Measurements from ENCODE around the gene PEX26. TPM values are rescaled to one million over a fixed set of nuclear protein-coding genes. Genes with fewer than 3 reads are reported as not detected.
"Not testable (repeated sequence)": the region's sequence is repeated elsewhere in the genome, so short reads cannot be mapped to it uniquely, and the experiment has no call there.

The PEX26 gene
- total RNA-seq, 2 donors from 2014 or later: 41.8 to 48.1 TPM

- peaks cover 33% of the 10 kb centered on the region for H3K27me3 Mint-ChIP-seq (ENCODE audit: low read depth)
- ATAC-seq (replicated peaks in 1 of 2): no peak
- no peak overlapping the region for H3K27ac Mint-ChIP-seq
- H3K36me3 Mint-ChIP-seq (ENCODE audit: insufficient read depth in 2 of 2): peaks cover 0 to 2% of the 10 kb centered on the region in 2 donors
- DNase-seq: no peak
- no peaks in the 10 kb centered on the region for H3K9me3 Mint-ChIP-seq
- peaks cover 30% of the 10 kb centered on the region for H3K4me1 Mint-ChIP-seq (ENCODE audit: low read depth)
- no peak overlapping the region for H3K4me3 Mint-ChIP-seq
Measured at GRCh38 chr22:18113680-18114394, 36.0 kb downstream of the PEX26 start.

- H3K27me3 Mint-ChIP-seq (ENCODE audit: low read depth): peaks cover 29% of the 10 kb centered on the region
- DNase-seq: no peak
- no peak overlapping the region for H3K4me3 Mint-ChIP-seq
- H3K4me1 Mint-ChIP-seq (ENCODE audit: low read depth): peaks cover 34% of the 10 kb centered on the region
- H3K27ac Mint-ChIP-seq: no peak overlapping the region
- no peaks in the 10 kb centered on the region for H3K36me3 Mint-ChIP-seq (ENCODE audit: insufficient read depth in 2 of 2)
- no peak for ATAC-seq (replicated peaks in 1 of 2)
- no peaks in the 10 kb centered on the region for H3K9me3 Mint-ChIP-seq
Measured at GRCh38 chr22:18114495-18114894, 36.7 kb downstream of the PEX26 start.

GRCh38 chr22:18114976-18115652 is 37.3 kb downstream of the PEX26 start:
- Mint-ChIP-seq H3K27me3 (ENCODE audit: low read depth) (peaks cover 23% of the 10 kb centered on the region), H3K4me3 (no peak overlapping the region), H3K36me3 (ENCODE audit: insufficient read depth in 2 of 2) (no peaks in the 10 kb centered on the region), H3K4me1 (ENCODE audit: low read depth) (peaks cover 34% of the 10 kb centered on the region), H3K27ac (no peak overlapping the region), H3K9me3 (no peaks in the 10 kb centered on the region)
- no peak for DNase-seq
- no peak for ATAC-seq (replicated peaks in 1 of 2)

GRCh38 chr22:18115906-18116371 is 38.1 kb downstream of the PEX26 start:
- no peaks in the 10 kb centered on the region for H3K9me3 Mint-ChIP-seq
- H3K27me3 Mint-ChIP-seq (ENCODE audit: low read depth): peaks cover 17% of the 10 kb centered on the region
- no peak for ATAC-seq (replicated peaks in 1 of 2)
- no peaks in the 10 kb centered on the region for H3K36me3 Mint-ChIP-seq (ENCODE audit: insufficient read depth in 2 of 2)
- DNase-seq: no peak
- H3K4me3 Mint-ChIP-seq: no peak overlapping the region
- peaks cover 30% of the 10 kb centered on the region for H3K4me1 Mint-ChIP-seq (ENCODE audit: low read depth)
- H3K27ac Mint-ChIP-seq: no peak overlapping the region

GRCh38 chr22:18116634-18117033 is 38.8 kb downstream of the PEX26 start:
- Mint-ChIP-seq H3K36me3 (ENCODE audit: insufficient read depth in 2 of 2) (no peaks in the 10 kb centered on the region), H3K27ac (no peak overlapping the region), H3K27me3 (ENCODE audit: low read depth) (peaks cover 11% of the 10 kb centered on the region), H3K9me3 (no peaks in the 10 kb centered on the region), H3K4me1 (ENCODE audit: low read depth) (peaks cover 26% of the 10 kb centered on the region), H3K4me3 (no peak overlapping the region)
- DNase-seq (no peak), ATAC-seq (replicated peaks in 1 of 2) (no peak)

- peaks cover 10% of the 10 kb centered on the region for H3K27me3 Mint-ChIP-seq (ENCODE audit: low read depth)
- ATAC-seq (replicated peaks in 1 of 2): no peak
- no peaks in the 10 kb centered on the region for H3K36me3 Mint-ChIP-seq (ENCODE audit: insufficient read depth in 2 of 2)
Measured at GRCh38 chr22:18118345-18118915, 40.6 kb downstream of the PEX26 start.

GRCh38 chr22:18119409-18120110 is 41.8 kb downstream of the PEX26 start:
- Mint-ChIP-seq H3K4me1 (ENCODE audit: low read depth) (peaks cover 15% of the 10 kb centered on the region), H3K36me3 (ENCODE audit: insufficient read depth in 2 of 2) (no peaks in the 10 kb centered on the region), H3K9me3 (no peaks in the 10 kb centered on the region), H3K4me3 (no peak overlapping the region), H3K27me3 (ENCODE audit: low read depth) (no peaks in the 10 kb centered on the region), H3K27ac (no peak overlapping the region)
- ATAC-seq (replicated peaks in 1 of 2) (no peak), DNase-seq (no peak)

More at GRCh38 chr22:18118345-18118915, 40.6 kb downstream of the PEX26 start:
- Mint-ChIP-seq H3K4me3 (no peak overlapping the region), H3K4me1 (ENCODE audit: low read depth) (peaks cover 26% of the 10 kb centered on the region), H3K27ac (no peak overlapping the region), H3K9me3 (no peaks in the 10 kb centered on the region)
- no peak for DNase-seq

GRCh38 chr22:18120857-18121256 is 43.1 kb downstream of the PEX26 start:
- no peaks in the 10 kb centered on the region for H3K9me3 Mint-ChIP-seq
- no peaks in the 10 kb centered on the region for H3K27me3 Mint-ChIP-seq (ENCODE audit: low read depth)
- no peak for DNase-seq
- peaks cover 15% of the 10 kb centered on the region for H3K4me1 Mint-ChIP-seq (ENCODE audit: low read depth)
- no peak overlapping the region for H3K4me3 Mint-ChIP-seq
- no peak overlapping the region for H3K27ac Mint-ChIP-seq
- no peaks in the 10 kb centered on the region for H3K36me3 Mint-ChIP-seq (ENCODE audit: insufficient read depth in 2 of 2)
- ATAC-seq (replicated peaks in 1 of 2): no peak

- H3K4me3 Mint-ChIP-seq: no peak overlapping the region
- H3K9me3 Mint-ChIP-seq: no peaks in the 10 kb centered on the region
- DNase-seq (no peak), ATAC-seq (replicated peaks in 1 of 2) (no peak)
- H3K27ac Mint-ChIP-seq: no peak overlapping the region
- H3K27me3 Mint-ChIP-seq (ENCODE audit: low read depth): no peaks in the 10 kb centered on the region
- H3K4me1 Mint-ChIP-seq (ENCODE audit: low read depth): peaks cover 15% of the 10 kb centered on the region
- no peaks in the 10 kb centered on the region for H3K36me3 Mint-ChIP-seq (ENCODE audit: insufficient read depth in 2 of 2)
Measured at GRCh38 chr22:18121506-18121905, 43.7 kb downstream of the PEX26 start.

- Mint-ChIP-seq H3K27me3 (ENCODE audit: low read depth) (no peaks in the 10 kb centered on the region), H3K4me3 (no peak overlapping the region), H3K27ac (no peak overlapping the region), H3K36me3 (ENCODE audit: insufficient read depth in 2 of 2) (peaks cover 0 to 1% of the 10 kb centered on the region in 2 donors), H3K9me3 (no peaks in the 10 kb centered on the region), H3K4me1 (ENCODE audit: low read depth) (peaks cover 15% of the 10 kb centered on the region)
- DNase-seq (no peak), ATAC-seq (replicated peaks in 1 of 2) (no peak)
Measured at GRCh38 chr22:18121954-18122554, 44.3 kb downstream of the PEX26 start.

- not testable (repeated sequence) for DNase-seq; H3K27me3 Mint-ChIP-seq (ENCODE audit: low read depth); ATAC-seq (replicated peaks in 1 of 2); H3K27ac Mint-ChIP-seq; H3K4me3 Mint-ChIP-seq; H3K36me3 Mint-ChIP-seq (ENCODE audit: insufficient read depth in 2 of 2); H3K9me3 Mint-ChIP-seq
- H3K4me1 Mint-ChIP-seq (ENCODE audit: low read depth): peaks cover 15% of the 10 kb centered on the region
Measured at GRCh38 chr22:18123476-18124025, 45.8 kb downstream of the PEX26 start.

GRCh38 chr22:18126606-18127005 is 48.8 kb downstream of the PEX26 start:
- Mint-ChIP-seq H3K9me3 (no peaks in the 10 kb centered on the region), H3K27ac (no peak overlapping the region), H3K4me1 (ENCODE audit: low read depth) (no peaks in the 10 kb centered on the region), H3K27me3 (ENCODE audit: low read depth) (no peaks in the 10 kb centered on the region), H3K36me3 (ENCODE audit: insufficient read depth in 2 of 2) (peaks cover 0 to 1% of the 10 kb centered on the region in 2 donors), H3K4me3 (no peak overlapping the region)
- ATAC-seq (replicated peaks in 1 of 2) (no peak), DNase-seq (no peak)
